NCI-H510A treated with DMSO at 0.1 percent for 48 hours (cell line): Measurements from ENCODE around the gene BIK.
"Not testable (repeated sequence)": the region's sequence is repeated elsewhere in the genome, so short reads cannot be mapped to it uniquely, and the experiment has no call there.

Experiments used
- DNase-seq: peaks from one replicate; lab custom pipeline; 2025; lab: John Stamatoyannopoulos, UW

The BIK gene

GRCh38 chr22:43104950-43105349 is 5.6 kb upstream of the BIK start:
- DNase-seq = not testable (repeated sequence)

GRCh38 chr22:43106302-43106701 is 4.2 kb upstream of the BIK start:
- no peak for DNase-seq

GRCh38 chr22:43109511-43109910 is 1.0 kb upstream of the BIK start:
- DNase-seq = no peak

GRCh38 chr22:43109921-43110443 is 568 bp upstream of the BIK start:
- DNase-seq = no peak

- DNase-seq = no peak
Measured at GRCh38 chr22:43110927-43111623, 525 bp downstream of the BIK start.

GRCh38 chr22:43113526-43114251 is 3.1 kb downstream of the BIK start:
- peak; percentile 19 for DNase-seq

- DNase-seq = peak; percentile 35
Measured at GRCh38 chr22:43114958-43115357, 4.4 kb downstream of the BIK start.

- DNase-seq = no peak
Measured at GRCh38 chr22:43116932-43117331, 6.4 kb downstream of the BIK start.

GRCh38 chr22:43118024-43118849 is 7.7 kb downstream of the BIK start:
- DNase-seq = no peak

- DNase-seq = no peak
Measured at GRCh38 chr22:43118953-43119458, 8.5 kb downstream of the BIK start.

- DNase-seq = no peak
Measured at GRCh38 chr22:43126501-43127165, 16.1 kb downstream of the BIK start.

- DNase-seq = no peak
Measured at GRCh38 chr22:43127166-43127908, 16.8 kb downstream of the BIK start.

GRCh38 chr22:43128116-43128515 is 17.6 kb downstream of the BIK start:
- no peak for DNase-seq

- DNase-seq = peak; percentile 82
Measured at GRCh38 chr22:43128928-43129424, 18.4 kb downstream of the BIK start.

- DNase-seq = peak; percentile 80
Measured at GRCh38 chr22:43129426-43130425, 19.2 kb downstream of the BIK start.

- DNase-seq = no peak
Measured at GRCh38 chr22:43131773-43132501, 21.4 kb downstream of the BIK start.

- DNase-seq = no peak
Measured at GRCh38 chr22:43133401-43133800, 22.9 kb downstream of the BIK start.

GRCh38 chr22:43134553-43134952 is 24.0 kb downstream of the BIK start:
- DNase-seq = no peak

GRCh38 chr22:43135565-43135964 is 25.0 kb downstream of the BIK start:
- no peak for DNase-seq
